HUES64 (cell line): ENCODE measurements around the gene CCDC69.

Source experiments
- H3K27ac ChIP-seq: 2 replicates; pipeline ENCODE4 v1.7.0; 2013; ENCODE audit warnings: low read depth, low read length, inconsistent platforms
- H3K27me3 ChIP-seq: 2 replicates; pipeline ENCODE4 v1.6.1; 2013; ENCODE audit warnings: mild to moderate bottlenecking, low read length; ENCODE audit not compliant: insufficient read depth
- H3K36me3 ChIP-seq: 2 replicates; pipeline ENCODE4 v1.6.1; 2013; ENCODE audit warnings: mild to moderate bottlenecking, low read length; ENCODE audit not compliant: insufficient read depth
- H3K4me1 ChIP-seq: 2 replicates; pipeline ENCODE4 v1.6.1; 2013; ENCODE audit warnings: mild to moderate bottlenecking, low read length, moderate library complexity; ENCODE audit not compliant: insufficient read depth
- H3K4me3 ChIP-seq: 2 replicates; pipeline ENCODE4 v1.5.1; 2013; ENCODE audit warnings: mild to moderate bottlenecking, low read length, moderate library complexity
- H3K9ac ChIP-seq: 2 replicates; pipeline ENCODE4 v1.6.1; 2013; ENCODE audit warnings: mild to moderate bottlenecking, low read depth, low read length
- H3K9me3 ChIP-seq: 2 replicates; pipeline ENCODE4 v1.6.1; 2013; ENCODE audit warnings: low read depth, low read length; ENCODE audit not compliant: insufficient read depth
- WGBS: fragments of 150-250, 120-280 bp; methylation state at CpG from one replicate; pipeline ENCODE4 v1.1.7; 2013; ENCODE audit warnings: missing lambda C conversion rate; 5-methylcytosine and 5-hydroxymethylcytosine counted together

The CCDC69 gene

GRCh38 chr5:151138114-151138513 is 85.8 kb downstream of the CCDC69 start:
- H3K9ac ChIP-seq, result no peak overlapping the region
- no peaks in the 10 kb centered on the region for H3K27me3 ChIP-seq
- H3K4me3 ChIP-seq, result no peak overlapping the region
- H3K27ac ChIP-seq, result no peak overlapping the region
- WGBS, result 92% methylated on average over 1 of the region's 1 CpG
- peaks cover 69% of the 10 kb centered on the region for H3K36me3 ChIP-seq
- peaks cover 11% of the 10 kb centered on the region for H3K4me1 ChIP-seq
- no peaks in the 10 kb centered on the region for H3K9me3 ChIP-seq

- Histone ChIP-seq H3K9me3 (no peaks in the 10 kb centered on the region), H3K27ac (no peak overlapping the region), H3K9ac (no peak overlapping the region), H3K36me3 (peaks cover 78% of the 10 kb centered on the region), H3K4me3 (no peak overlapping the region), H3K4me1 (peaks cover 11% of the 10 kb centered on the region), H3K27me3 (no peaks in the 10 kb centered on the region)
- WGBS, result 94% methylated on average over 10 of the region's 10 CpGs
Observed at GRCh38 chr5:151137067-151137825, 86.6 kb downstream of the CCDC69 start.

GRCh38 chr5:151134228-151134627 is 89.7 kb downstream of the CCDC69 start:
- H3K4me3 ChIP-seq, result no peak overlapping the region
- no peaks in the 10 kb centered on the region for H3K9me3 ChIP-seq
- no peak overlapping the region for H3K9ac ChIP-seq
- H3K27me3 ChIP-seq, result no peaks in the 10 kb centered on the region
- no peaks in the 10 kb centered on the region for H3K4me1 ChIP-seq
- no peak overlapping the region for H3K27ac ChIP-seq
- 99% methylated on average over 2 of the region's 3 CpGs for WGBS
- peaks cover 98% of the 10 kb centered on the region for H3K36me3 ChIP-seq

- H3K36me3 ChIP-seq, result peaks cover 98% of the 10 kb centered on the region
- H3K9ac ChIP-seq, result no peak overlapping the region
- whole genome bisulfite sequencing, result 95% methylated on average over 4 of the region's 4 CpGs
- H3K4me3 ChIP-seq, result no peak overlapping the region
- no peak overlapping the region for H3K27ac ChIP-seq
- H3K9me3 ChIP-seq, result no peaks in the 10 kb centered on the region
- no peaks in the 10 kb centered on the region for H3K27me3 ChIP-seq
- H3K4me1 ChIP-seq, result no peaks in the 10 kb centered on the region
Observed at GRCh38 chr5:151132963-151133362, 90.9 kb downstream of the CCDC69 start.
